SK-N-SH (cell line): ENCODE results near the gene MAPK4. TPM values are rescaled to one million over a fixed set of nuclear protein-coding genes. Genes with fewer than 3 reads are reported as not detected.

Source experiments
- CTCF ChIA-PET: fragments of 300-600, 350-600 bp; formaldehyde crosslinking; extraction: SDS; loops from one replicate; lab custom pipeline; 2021; lab: Yijun Ruan, JAX
- POLR2A ChIA-PET: fragments of 350-600 bp; sonication (Branson Sonifier 250); formaldehyde crosslinking; extraction: SDS; loops from one replicate; lab custom pipeline; 2020; ENCODE audit warnings: antibody characterized with exemption, inconsistent platforms; lab: Yijun Ruan, JAX
- DNase-seq: peaks from one replicate; pipeline ENCODE4 v3.0.0; 2012
- H2AFZ ChIP-seq: fragments of 200-600 bp; sonication (generic); 2 replicates; pipeline ENCODE4 v1.8.1; 2016; ENCODE audit warnings: antibody characterized with exemption, mild to moderate bottlenecking, low read depth
- H3F3A ChIP-seq: fragments of 200-600 bp; sonication (generic); replicated peaks from 2 replicates; pipeline ENCODE3; 2016; ENCODE audit warnings: antibody characterized with exemption, mild to moderate bottlenecking; ENCODE audit not compliant: insufficient read depth
- H3K27ac ChIP-seq, 2 experiments: fragments of 200-500 bp in 1 of 2; fragments of 200-600 bp in 1 of 2; sonication (Bioruptor generic) in 1 of 2; sonication (generic), shearing (Covaris generic) in 1 of 2; 2 replicates each; pipeline versions ENCODE4 v1.5.1 to v1.6.1; 2014 to 2016; ENCODE audit warnings: low read depth in 2 of 2, inconsistent platforms in 1 of 2, low read length in 1 of 2, mild to moderate bottlenecking in 1 of 2, mixed read lengths in 1 of 2
- H3K27me3 ChIP-seq: fragments of 200-600 bp; sonication (generic), shearing (Covaris generic); 2 replicates; pipeline ENCODE4 v1.6.1; 2016; ENCODE audit warnings: mixed run types; ENCODE audit not compliant: insufficient read depth
- H3K36me3 ChIP-seq, 2 experiments: fragments of 200-500 bp in 1 of 2; fragments of 200-600 bp in 1 of 2; sonication (Bioruptor generic) in 1 of 2; sonication (generic) in 1 of 2; replicated peaks in 1 of 2; 2 replicates each; pipeline versions ENCODE3 to v1.5.1; 2014 to 2016; ENCODE audit warnings: low read length in 1 of 2, mild to moderate bottlenecking in 1 of 2; ENCODE audit not compliant: insufficient read depth in 2 of 2, control insufficient read depth in 1 of 2
- H3K4me1 ChIP-seq, 2 experiments: fragments of 200-500 bp in 1 of 2; fragments of 200-600 bp in 1 of 2; sonication (Bioruptor generic) in 1 of 2; sonication (generic), shearing (Covaris generic) in 1 of 2; 2 replicates each; pipeline versions ENCODE4 v1.5.1 to v1.6.1; 2014 to 2016; ENCODE audit warnings: low read depth in 1 of 2, low read length in 1 of 2, mixed run types in 1 of 2; ENCODE audit not compliant: insufficient read depth in 2 of 2, control insufficient read depth in 1 of 2
- H3K4me2 ChIP-seq: fragments of 200-600 bp; sonication (generic), shearing (Covaris generic); 2 replicates; pipeline ENCODE4 v1.6.1; 2017; ENCODE audit warnings: mixed run types
- H3K4me3 ChIP-seq, 2 experiments: fragments of 200-500 bp in 1 of 2; fragments of 200-600 bp in 1 of 2; sonication (Bioruptor generic) in 1 of 2; sonication (generic), shearing (Covaris generic) in 1 of 2; 2 replicates each; pipeline versions ENCODE4 v1.5.1 to v1.8.1; 2014 to 2016; ENCODE audit warnings: low read depth in 2 of 2, inconsistent platforms in 1 of 2, low read length in 1 of 2, mild to moderate bottlenecking in 1 of 2, mixed read lengths in 1 of 2, moderate library complexity in 1 of 2
- H3K79me2 ChIP-seq: fragments of 200-600 bp; sonication (generic); 2 replicates; pipeline ENCODE4 v1.8.1; 2017; ENCODE audit warnings: mild to moderate bottlenecking; ENCODE audit not compliant: insufficient read depth
- H3K9ac ChIP-seq: fragments of 200-600 bp; sonication (generic); 2 replicates; pipeline ENCODE4 v1.6.1; 2017; ENCODE audit warnings: mixed run types
- H3K9me2 ChIP-seq: fragments of 200-600 bp; sonication (generic); 2 replicates; pipeline ENCODE4 v1.6.1; 2017; ENCODE audit warnings: mixed run types
- H3K9me3 ChIP-seq: fragments of 200-600 bp; sonication (generic); 2 replicates; pipeline ENCODE4 v1.6.1; 2017; ENCODE audit warnings: mixed run types, mild to moderate bottlenecking, moderate library complexity
- H4K20me1 ChIP-seq: fragments of 200-600 bp; sonication (generic); 2 replicates; pipeline ENCODE4 v1.6.1; 2017; ENCODE audit warnings: mild to moderate bottlenecking, mixed run types; ENCODE audit not compliant: insufficient read depth
- CHD2 ChIP-seq: fragments of 150-350 bp; IDR thresholded peaks from 2 replicates; pipeline ENCODE4 v1.6.1; 2018; ENCODE audit warnings: low read length; ENCODE audit not compliant: partially characterized antibody
- ELF1 ChIP-seq: IDR thresholded peaks from 2 replicates; pipeline ENCODE4 v1.4.0; 2012
- EP300 ChIP-seq, 2 experiments: IDR thresholded peaks; 2 replicates each; pipeline versions ENCODE4 v1.4.0 to v1.6.1; 2012; ENCODE audit warnings: borderline replicate concordance in 1 of 2, low read depth in 1 of 2, low read length in 1 of 2
- EZH2phosphoT487 ChIP-seq: fragments of 200-600 bp; sonication (generic); IDR thresholded peaks from 2 replicates; pipeline ENCODE4 v1.6.1; 2017; ENCODE audit warnings: low read depth, mixed run types, mild to moderate bottlenecking, antibody characterized with exemption, moderate library complexity, borderline replicate concordance
- FOXM1 ChIP-seq: IDR thresholded peaks from 2 replicates; pipeline ENCODE4 v1.4.0; 2012; ENCODE audit warnings: low read depth, mild to moderate bottlenecking
- GABPA ChIP-seq: IDR thresholded peaks from 2 replicates; pipeline ENCODE4 v1.4.0; 2012; ENCODE audit warnings: low read depth, mild to moderate bottlenecking
- JUND ChIP-seq: IDR thresholded peaks from 2 replicates; pipeline ENCODE4 v1.4.0; 2012
- MEF2A ChIP-seq: IDR thresholded peaks from 2 replicates; pipeline ENCODE4 v1.4.0; 2012; ENCODE audit warnings: low read depth, borderline replicate concordance
- MXI1 ChIP-seq: IDR thresholded peaks from 2 replicates; pipeline ENCODE4 v1.6.1; 2012; ENCODE audit warnings: mild to moderate bottlenecking, low read depth, low read length, improper control_type of control experiment
- NFIC ChIP-seq: IDR thresholded peaks from 2 replicates; pipeline ENCODE4 v1.4.0; 2012; ENCODE audit warnings: borderline replicate concordance
- POLR2AphosphoS5 ChIP-seq: IDR thresholded peaks from 2 replicates; pipeline ENCODE4 v1.6.1; 2012; ENCODE audit warnings: low read depth, low read length
- RCOR1 ChIP-seq: fragments of 150-350 bp; IDR thresholded peaks from 2 replicates; pipeline ENCODE4 v1.6.1; 2017; ENCODE audit warnings: antibody characterized with exemption, low read length
- RFX5 ChIP-seq: IDR thresholded peaks from 2 replicates; pipeline ENCODE4 v1.6.1; 2012; ENCODE audit warnings: mild to moderate bottlenecking, improper control_type of control experiment, low read length
- SIN3A ChIP-seq: IDR thresholded peaks from 2 replicates; pipeline ENCODE4 v1.6.1; 2012; ENCODE audit warnings: low read depth, mild to moderate bottlenecking, low read length, moderate library complexity, borderline replicate concordance
- TAF1 ChIP-seq: IDR thresholded peaks from 2 replicates; pipeline ENCODE4 v1.6.1; 2012; ENCODE audit warnings: low read depth, mild to moderate bottlenecking, low read length, moderate library complexity, borderline replicate concordance
- TEAD4 ChIP-seq: IDR thresholded peaks from 2 replicates; pipeline ENCODE4 v1.4.0; 2012; ENCODE audit warnings: mild to moderate bottlenecking, borderline replicate concordance; ENCODE audit not compliant: insufficient read depth
- USF1 ChIP-seq: IDR thresholded peaks from 2 replicates; pipeline ENCODE4 v1.4.0; 2012; ENCODE audit warnings: low read depth, borderline replicate concordance
- USF2 ChIP-seq: fragments of 150-350 bp; IDR thresholded peaks from 2 replicates; pipeline ENCODE4 v1.6.1; 2017; ENCODE audit warnings: antibody characterized with exemption, low read length, low read depth, borderline replicate concordance
- YY1 ChIP-seq: IDR thresholded peaks from 2 replicates; pipeline ENCODE4 v1.4.0; 2012; ENCODE audit warnings: low read depth, mild to moderate bottlenecking
- ZBTB33 ChIP-seq: IDR thresholded peaks from 2 replicates; pipeline ENCODE4 v1.4.0; 2012; ENCODE audit warnings: low read depth, borderline replicate concordance
- WGBS: methylation state at CpG from one replicate; pipeline ENCODE4 v1.1.6; 2017; ENCODE audit warnings: low lambda C conversion rate; 5-methylcytosine and 5-hydroxymethylcytosine counted together
- polyA plus RNA-seq, 3 experiments: library from polyadenylated mRNA; depleted of rRNA; stranded (reverse); fragments of >200 nt; gene quantifications; 2 replicates each; pipeline ENCODE4 v1.2.3, GENCODE V29; 2012

Gene MAPK4
- polyA plus RNA-seq, 1 of the 3 experiments (the other 2 are of a cell fraction), result 0.02 TPM

GRCh38 chr18:50642439-50642838 is 82.6 kb downstream of the MAPK4 start:
- Histone ChIP-seq H3F3A (no peaks in the 10 kb centered on the region), H3K4me3 (no peak overlapping the region), H3K9me3 (no peaks in the 10 kb centered on the region), H3K36me3 (no peaks in the 10 kb centered on the region), H3K9ac (no peak overlapping the region), H4K20me1 (no peaks in the 10 kb centered on the region), H2AFZ (no peak overlapping the region), H3K27ac (no peak overlapping the region), H3K9me2 (no peaks in the 10 kb centered on the region), H3K4me2 (no peak overlapping the region), H3K79me2 (no peaks in the 10 kb centered on the region), H3K27me3 (no peaks in the 10 kb centered on the region), H3K4me1 (no peaks in the 10 kb centered on the region; a peak in 1 of 4 replicates)
- no peak for DNase-seq
- WGBS, result 40% methylated on average over 2 of the region's 2 CpGs
- TF ChIP-seq TEAD4 (no peak), GABPA (no peak), YY1 (no peak), USF1 (no peak), SIN3A (no peak), EZH2phosphoT487 (no peak), ELF1 (no peak), TAF1 (no peak), USF2 (no peak), POLR2AphosphoS5 (no peak), RCOR1 (no peak), EP300 (IDR thresholded peaks at IDR 0.05; ENCODE audit: borderline replicate concordance in 1 of 2, low read depth in 1 of 2, low read length in 1 of 2) (no peak), NFIC (no peak), RFX5 (no peak)
- POLR2A ChIA-PET, result no interaction called here
- CTCF ChIA-PET, result no interaction called here

GRCh38 chr18:50644146-50644545 is 84.3 kb downstream of the MAPK4 start:
- ChIA-PET CTCF (no interaction called here), POLR2A (no interaction called here)
- H3K27ac ChIP-seq, result no peak overlapping the region

More at GRCh38 chr18:50644146-50644545, 84.3 kb downstream of the MAPK4 start:
- no peaks in the 10 kb centered on the region for H3K36me3 ChIP-seq
- H3K9me3 ChIP-seq, result no peaks in the 10 kb centered on the region
- no peak overlapping the region for H3K4me3 ChIP-seq
- H3K4me1 ChIP-seq, result no peaks in the 10 kb centered on the region
- H2AFZ ChIP-seq, result no peak overlapping the region
- no peaks in the 10 kb centered on the region for H3K79me2 ChIP-seq
- WGBS, result 6% methylated on average over 1 of the region's 1 CpG
- H3K9me2 ChIP-seq, result no peaks in the 10 kb centered on the region
- TF ChIP-seq TAF1, result no peak
- TF ChIP-seq ELF1, result no peak
- no peak for TF ChIP-seq MEF2A
- TF ChIP-seq POLR2AphosphoS5, result no peak
- TF ChIP-seq ZBTB33, result no peak
- no peak for TF ChIP-seq YY1
- TF ChIP-seq FOXM1, result no peak
- no peak for TF ChIP-seq NFIC
- TF ChIP-seq RFX5, result no peak
- no peak for TF ChIP-seq JUND
- no peak for TF ChIP-seq MXI1
- TF ChIP-seq CHD2, result no peak
- no peaks in the 10 kb centered on the region for H3K27me3 ChIP-seq
- H3F3A ChIP-seq, result no peaks in the 10 kb centered on the region
- no peak overlapping the region for H3K4me2 ChIP-seq
- no peaks in the 10 kb centered on the region for H4K20me1 ChIP-seq
- no peak overlapping the region for H3K9ac ChIP-seq
- no peak for DNase-seq
